Stimulated activated CD8-positive, alpha-beta memory T cell treated with anti-CD3 and anti-CD28 coated beads, Interleukin-7, amount 100 ng/mL, for 1 hour (primary cell): ENCODE measurements around the gene XPO6.

Source experiments
- DNase-seq, 2 donors: peaks; one replicate each; pipeline ENCODE4 v3.0.0-alpha.2; 2020; ENCODE audit warnings: low read depth in 2 of 2

The XPO6 gene

DNA sequence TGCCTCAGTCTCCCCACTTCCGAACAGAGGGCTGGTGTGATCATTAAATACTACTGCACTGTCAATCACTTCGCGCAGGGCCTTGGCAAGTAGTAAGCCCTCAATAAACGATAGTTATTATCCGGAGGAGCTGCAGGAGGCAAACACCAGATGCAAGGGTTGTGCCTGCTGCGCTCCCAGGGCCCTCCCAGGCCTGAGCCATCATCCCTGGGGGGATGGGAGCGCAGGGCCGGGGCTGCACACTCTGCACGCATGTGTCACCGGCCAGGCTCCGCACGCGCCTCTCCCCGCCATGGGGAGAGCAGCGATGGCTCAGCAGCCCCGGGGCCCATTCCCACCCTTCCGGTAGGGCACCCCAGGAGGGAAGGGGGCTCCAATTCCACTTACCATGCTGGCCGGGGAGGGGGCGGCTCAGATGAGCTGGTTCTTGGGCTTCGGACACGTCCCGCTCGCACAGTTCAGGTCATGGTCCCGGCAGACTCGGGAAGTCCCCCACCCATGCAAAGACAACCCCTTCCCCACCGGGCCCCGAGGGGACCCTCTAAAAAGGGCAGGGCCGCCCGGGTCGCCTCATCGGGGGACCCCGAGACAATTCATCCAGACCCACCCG lies 681 bp downstream of the XPO6 start:
- peak in 1 of 2 donors; percentile 27 for DNase-seq

DNA sequence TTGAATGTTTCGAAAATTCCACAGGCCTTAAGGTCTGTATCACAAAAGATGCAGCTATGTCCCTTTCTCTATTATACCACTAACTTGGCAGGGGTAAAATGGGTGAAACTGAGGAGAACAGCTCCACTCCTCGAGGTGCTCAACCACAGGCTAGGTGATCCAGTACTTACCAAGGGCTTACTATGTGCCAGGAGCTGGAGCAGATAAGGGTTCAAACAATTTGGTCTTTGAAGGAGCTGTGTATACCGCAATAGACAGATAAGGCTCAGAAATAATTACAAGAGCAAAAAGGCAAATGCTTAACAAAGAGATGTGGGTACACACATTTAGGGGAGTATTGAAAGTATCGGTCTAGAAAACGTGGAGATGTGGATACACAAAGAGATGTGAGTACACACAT lies 1.5 kb downstream of the XPO6 start:
- DNase-seq = no peak

DNA sequence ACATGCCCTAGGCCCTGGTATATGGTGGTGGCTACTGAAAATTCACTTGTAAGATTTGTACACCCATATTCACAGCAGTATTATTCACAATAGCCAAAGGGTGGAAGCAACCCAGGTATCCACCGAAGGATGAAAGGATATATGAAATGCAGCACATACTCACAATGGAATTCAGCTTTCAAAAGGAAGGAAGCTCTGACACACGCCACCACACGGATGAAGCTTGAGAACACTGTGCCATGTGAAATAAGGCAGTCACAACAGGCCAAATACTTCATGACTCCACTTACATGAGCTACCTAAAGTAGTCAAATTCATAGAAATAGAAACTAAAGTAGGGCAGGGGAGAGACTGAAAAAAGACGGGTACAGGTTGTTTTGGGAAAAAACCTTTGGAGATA lies 2.9 kb downstream of the XPO6 start:
- no peak for DNase-seq

DNA sequence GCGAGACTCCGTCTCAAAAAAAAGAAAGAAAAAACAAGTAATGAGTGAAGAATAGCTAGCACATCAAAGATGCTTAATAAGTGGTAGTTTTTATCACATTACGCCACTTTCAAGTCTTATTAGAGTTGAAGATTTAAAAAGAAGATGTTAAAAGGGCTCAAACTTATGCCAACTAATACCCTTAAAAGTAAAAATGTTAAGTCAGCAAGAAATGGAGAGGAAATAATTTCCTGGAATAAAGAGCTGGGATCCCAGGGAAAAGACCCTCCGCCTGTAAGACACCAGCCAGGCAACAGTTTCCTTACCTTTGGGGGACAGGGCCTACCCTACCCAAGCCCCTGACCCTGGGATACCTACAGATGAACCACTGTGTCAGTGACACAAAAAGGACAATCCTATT lies 3.6 kb downstream of the XPO6 start:
- no peak for DNase-seq

DNA sequence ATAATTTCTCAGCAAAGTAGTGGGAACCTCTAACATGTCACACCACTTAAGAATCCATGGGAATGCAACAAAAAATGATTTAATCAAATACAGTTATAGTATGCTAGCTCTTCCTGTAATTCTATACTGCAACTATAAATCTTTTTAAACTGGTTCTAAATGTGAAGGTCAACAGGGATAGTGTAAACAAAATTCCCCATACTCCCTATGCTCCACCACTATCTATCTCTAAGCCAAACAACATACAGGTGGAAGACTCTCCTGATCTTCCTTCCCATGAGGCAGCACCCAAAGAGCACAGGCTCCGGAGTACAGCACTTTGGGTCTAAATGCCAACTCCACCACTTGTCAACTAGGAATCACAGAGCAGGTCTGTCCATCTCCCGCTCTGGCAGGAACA lies 4.4 kb downstream of the XPO6 start:
- no peak for DNase-seq

DNA sequence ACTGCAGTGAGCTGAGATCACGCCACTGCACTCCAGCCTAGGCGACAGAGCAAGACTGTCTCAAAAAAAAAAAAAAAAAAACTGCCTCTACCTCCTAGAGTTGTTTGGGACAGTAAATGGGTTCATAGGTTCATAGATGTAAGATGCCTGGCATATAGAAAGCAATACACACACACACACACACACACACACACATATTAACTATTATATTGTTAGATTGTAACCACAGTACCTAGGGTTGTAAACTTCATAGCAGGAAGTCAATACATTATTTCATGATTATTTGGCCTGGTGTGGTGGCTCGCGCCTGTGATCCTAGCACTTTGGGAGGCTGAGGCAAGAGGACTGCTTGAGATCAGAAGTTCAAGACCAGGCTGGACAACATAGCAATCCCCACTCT lies 5.8 kb downstream of the XPO6 start:
- no peak for DNase-seq

DNA sequence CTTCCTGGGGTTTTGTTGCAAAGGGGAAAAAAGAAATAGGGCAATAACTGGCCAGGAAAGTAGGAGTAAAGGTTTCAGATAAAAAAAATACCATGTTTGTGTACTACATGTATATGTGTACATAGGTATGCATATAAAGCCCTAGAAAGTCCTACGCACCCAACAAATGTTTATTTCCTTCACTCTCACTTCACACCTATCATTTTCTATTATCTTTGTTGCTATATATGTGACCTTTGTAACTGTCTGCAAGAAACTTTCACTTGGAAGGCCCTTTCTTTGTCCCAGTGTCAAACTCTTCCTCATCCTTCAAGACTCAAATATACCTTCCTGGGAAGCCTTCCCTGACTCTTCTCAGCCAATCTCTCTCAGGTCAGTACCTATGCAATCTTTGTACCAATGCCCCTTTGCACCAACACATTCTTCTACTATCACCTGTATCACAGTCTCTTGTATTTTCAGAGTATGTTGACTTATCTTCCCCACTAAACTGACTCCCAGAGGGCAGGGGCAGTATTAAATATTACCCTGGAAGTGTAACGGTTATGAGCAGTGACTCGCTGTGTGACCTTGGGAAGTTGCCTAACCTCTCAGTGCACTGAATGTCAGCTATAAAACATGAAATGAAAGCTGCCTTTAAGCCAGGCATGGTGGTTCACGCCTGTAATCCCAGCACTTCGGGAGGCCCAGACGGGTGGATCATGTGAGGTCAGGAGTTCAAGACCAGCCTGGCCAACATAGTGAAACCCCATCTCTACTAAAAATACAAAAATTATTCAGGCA lies 6.5 kb downstream of the XPO6 start:
- no peak for DNase-seq

DNA sequence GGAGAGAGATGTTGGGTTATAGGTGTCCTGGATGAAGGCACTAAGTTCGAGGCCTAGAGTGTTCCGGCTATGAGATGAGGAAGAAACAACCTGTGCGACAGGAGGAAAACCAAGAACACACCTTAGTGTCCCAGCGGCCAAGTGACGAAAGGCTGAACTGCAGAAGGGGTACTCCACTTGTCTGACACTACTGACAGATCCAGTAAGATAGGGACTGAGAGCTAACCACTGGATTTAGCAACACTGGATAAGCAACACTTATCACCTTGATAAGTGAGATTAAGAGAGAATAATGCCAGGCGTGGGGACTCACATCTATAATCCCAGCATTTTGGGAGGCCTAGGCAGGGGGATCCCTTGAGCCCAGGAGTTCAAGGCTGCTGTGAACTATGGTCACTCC lies 7.1 kb downstream of the XPO6 start:
- no peak for DNase-seq

DNA sequence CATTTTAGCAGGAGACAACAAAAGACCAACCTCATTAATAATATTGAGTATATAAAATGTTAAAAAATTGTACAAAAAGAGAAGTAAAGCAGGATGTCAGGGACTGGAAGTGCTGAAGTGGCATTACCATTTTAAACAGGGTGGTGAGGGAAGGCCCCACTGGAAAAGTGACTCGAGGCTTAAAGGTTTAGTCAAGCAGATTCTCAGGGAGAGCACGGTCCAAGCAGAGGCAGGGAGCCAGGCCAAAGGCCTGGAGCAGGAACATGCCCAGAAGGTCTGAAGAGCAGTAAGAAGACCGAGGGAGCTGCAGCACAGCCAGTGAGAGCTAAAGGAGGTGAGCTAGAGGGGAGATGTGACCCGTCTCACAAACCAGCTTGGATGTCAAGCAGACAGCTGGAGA lies 7.6 kb downstream of the XPO6 start:
- no peak for DNase-seq

DNA sequence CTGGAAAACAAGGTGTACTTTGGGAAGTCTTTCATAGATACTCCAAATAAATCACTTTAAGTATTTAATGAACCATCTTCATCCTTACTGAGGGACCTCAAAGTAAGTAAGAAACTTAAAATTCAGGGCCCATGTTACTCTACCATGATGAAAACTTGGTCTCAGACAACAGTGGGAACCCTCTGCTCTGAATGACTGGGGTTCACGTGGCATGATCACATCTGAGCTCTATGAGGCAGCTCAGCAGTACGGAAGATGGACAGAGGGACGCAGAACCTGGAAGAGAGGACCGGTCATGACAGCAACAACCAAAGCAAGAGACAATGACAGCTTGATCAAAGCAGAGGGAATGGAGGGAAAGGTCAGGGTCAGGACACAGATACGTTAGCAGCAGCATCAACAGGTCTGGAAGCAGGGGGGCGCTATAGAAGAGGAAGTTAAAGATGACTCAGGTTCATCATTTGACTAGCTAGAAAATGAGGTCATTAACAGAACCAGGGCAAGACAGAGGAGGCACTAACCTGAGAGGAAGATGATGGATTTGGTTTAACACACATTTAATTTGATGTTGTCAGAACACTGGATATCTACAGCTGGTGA lies 9.5 kb downstream of the XPO6 start:
- no peak for DNase-seq

DNA sequence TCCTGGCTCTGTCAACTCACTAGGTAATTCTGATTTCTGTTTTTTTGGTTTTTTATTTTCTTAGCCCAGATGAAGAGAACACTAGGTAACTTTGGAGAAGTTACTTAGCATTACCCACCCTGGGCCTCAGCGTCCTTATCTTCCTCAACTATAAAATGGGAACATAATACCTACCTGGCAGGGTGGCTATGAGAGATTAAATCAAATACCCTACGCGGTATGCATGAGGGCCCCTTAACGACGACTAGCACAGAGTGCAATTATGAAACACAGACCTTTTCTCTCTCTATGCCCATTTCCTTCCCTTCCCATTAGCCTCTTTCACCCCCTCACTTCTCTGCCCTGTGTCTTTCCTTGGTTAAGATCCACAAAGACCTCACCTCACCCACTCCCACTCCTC lies 11.1 kb downstream of the XPO6 start:
- DNase-seq = no peak

DNA sequence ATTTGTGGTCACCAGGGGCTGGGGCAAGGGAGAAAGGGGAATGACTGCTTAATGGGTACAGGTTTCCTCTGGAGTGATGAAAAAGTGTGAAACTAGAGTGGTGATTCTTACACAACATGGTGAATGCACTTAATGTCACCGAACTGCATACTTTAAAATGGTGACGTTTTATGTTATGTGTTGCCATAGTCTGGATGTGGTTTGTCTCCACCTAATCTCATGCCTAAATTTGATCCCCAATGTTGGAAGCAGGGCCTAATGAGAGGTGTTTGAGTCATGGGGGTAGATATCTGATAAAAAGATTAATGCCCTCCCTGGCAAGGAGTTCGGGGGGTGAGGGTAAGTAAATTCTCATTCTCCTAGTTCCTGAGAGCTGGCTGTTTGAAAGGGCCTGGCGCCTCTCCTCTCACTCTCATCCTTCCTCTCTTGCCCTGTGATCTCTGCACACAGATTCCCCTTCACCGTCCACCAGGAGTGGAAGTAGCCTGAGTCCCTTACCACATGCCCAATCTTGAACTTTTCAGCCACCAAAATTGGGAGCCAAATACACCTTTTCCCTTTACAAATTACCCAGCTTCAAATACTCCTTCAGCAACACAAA lies 15.3 kb downstream of the XPO6 start:
- no peak for DNase-seq

DNA sequence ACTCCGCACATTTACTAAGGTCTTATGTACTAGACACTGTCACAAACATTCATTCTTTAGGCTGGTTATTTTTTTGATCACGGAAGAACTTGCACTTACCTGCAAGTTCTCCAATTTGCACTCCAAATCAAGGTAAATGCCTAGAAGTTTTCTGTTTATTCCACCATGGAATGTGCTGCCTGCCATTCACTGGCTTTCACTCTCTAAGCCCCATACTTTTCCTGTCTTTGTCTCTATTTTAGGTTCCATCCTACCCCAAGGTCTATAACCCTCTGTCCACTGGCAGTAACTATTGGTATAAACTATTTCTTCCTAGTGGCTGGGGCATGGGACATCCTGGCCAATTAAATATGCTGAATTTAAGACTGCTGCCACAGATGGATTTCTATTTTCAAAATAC lies 15.9 kb downstream of the XPO6 start:
- DNase-seq = no peak

DNA sequence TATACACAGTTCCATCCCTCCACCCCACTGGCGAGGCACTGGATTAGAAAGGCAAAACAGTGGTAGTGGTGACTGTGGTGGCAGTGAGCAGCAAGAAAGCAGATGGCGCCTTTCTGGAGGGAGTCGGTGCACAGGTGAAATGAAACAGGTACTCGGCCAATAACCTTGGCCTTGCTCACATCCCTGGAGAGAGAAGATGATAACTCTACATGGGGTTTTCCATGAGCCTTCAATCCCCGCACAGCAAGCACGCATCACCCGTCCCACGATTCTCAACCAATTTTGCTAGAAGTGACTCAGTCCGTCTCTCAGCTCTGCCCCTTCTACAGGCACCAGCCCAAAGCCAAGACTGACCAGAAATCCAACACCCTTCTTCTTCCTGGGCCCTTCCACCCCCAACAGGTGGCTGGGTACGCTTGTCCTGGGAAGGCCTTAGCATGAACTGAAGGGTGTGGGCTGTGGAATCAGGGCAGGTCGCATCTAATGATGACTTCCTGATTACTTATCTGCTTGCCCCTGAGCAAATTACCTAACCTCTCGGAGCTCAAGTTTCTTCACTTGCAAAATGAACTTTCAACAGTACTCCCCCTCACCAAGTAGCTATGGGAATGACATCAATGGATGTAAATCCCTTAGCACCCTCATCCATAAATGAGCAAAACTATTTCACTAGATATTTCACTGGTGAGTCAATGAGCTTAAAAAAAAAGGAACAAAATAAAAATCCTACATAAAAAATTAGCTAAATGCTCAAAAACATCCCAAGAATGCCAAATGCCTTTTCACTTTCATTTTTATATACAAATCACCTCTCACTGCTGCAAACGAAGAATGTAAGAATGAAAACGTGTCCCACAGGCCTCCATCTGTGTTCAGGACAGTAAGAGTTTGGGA lies 18.0 kb downstream of the XPO6 start:
- no peak for DNase-seq

DNA sequence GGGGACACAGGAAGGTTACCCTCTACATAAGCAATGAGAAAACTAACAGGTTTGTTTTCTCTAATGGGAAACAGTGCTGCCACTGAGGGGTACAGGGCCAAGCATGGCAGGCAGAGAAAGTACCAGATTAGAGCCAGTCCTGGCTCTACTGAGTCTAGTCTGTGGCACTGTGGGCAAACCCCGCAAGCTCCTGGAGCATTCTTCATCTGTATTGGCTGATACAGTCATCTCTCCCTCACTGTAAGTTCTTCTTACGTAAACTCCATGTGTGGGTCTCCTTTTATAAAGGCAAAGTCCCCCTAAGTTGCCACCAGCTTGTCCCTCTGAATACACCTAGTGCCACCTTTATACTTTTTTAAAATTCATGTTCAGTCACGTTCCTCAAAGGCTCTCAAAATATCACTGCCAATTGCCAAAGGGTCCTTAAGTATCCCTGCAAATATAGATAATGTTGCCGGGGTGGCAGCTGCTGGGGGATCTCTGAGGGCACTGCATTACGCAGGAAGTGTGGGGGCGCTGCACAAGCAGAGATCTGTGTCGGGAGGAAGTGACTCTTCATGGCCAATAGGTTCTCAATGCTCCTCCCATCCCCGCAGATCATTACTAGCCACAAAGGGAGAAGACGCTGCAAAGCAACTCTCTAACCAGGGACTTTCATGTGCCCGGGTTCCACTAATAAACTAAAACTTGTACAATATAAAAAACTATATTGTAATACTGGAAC lies 18.8 kb downstream of the XPO6 start:
- DNase-seq = peak; percentile 49 to 50

DNA sequence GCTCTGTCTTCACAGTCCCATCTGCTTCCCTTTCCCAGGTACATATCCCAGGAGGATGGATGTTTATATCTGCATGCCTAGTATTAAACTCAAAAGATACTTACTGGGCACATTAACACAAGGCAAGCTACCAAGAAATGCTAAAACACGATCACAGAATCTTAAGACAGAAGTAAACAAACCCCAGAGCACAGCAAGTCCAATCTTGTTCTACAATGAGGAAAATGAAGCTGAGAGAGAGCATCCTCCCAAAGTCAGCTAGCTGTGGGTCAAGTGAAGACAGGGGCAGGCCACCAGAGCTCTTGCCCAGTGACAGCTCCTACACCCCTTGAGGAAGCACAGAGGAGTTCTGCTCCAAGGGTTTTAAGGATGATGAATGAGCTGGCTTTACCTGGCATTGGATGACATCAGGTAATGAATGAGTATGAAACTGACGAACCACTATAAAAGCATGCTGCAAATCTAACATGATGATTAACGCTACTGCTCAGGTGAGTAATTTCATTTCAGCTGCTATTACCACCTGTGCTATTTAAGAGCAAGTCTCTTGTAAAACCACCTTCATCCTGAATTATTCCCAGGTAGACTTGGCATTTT lies 20.3 kb downstream of the XPO6 start:
- DNase-seq = no peak

DNA sequence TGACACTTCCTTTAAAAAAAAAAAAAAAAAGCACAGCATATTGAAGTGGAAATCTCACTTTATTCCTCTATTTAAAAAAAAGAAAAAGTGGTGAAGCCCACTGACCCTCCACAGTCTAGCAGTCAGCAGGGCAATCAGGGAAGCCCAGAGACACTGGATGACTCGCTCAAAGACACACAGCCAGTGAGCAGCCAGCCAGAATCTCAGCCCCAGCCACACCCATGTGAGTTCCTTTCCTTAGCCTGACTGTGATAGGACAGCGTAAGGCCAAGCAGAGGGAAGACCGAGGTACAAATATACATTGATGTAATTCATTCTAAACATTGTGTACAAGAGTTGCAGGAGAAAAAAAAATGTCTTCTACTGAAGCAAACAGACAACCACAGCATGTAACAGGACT lies 22.5 kb downstream of the XPO6 start:
- no peak for DNase-seq

DNA sequence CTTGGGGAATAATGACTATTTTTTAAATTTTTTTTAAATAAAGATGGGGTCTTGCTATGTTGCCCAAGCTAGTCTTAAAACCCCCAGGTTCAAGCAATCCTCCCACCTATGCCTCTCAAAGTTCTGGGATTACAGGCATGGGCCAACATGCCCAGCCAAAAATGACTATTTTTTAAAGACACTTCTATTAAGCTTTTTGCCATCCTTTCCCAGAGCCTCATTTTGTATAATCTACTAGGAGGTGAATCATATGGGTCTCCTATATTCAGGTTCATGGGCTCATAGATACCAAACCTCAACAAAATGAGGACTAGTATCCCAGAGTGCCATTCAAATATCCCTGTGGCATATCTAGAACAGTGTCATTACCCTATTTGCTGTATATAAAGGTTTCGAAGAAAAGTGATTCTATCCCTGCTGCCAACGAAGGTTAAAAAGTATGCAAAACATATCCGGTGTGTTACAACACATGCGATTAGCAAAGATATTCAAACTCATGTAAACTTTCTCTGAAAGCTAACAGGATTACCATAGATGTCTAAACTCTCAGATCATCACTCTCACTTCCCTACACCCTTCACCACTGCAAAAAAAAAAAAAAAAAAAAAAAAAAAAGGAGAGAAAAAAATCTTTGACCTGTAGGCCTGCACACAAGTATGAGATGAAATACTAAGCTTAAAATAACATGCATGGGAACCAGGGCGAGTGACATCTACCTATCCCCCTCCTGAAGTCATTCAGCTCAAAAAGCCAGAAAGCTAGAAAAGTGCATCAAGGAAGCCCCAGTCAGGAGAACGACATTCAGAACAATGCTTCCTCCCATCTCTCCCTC lies 23.5 kb downstream of the XPO6 start:
- DNase-seq = no peak

DNA sequence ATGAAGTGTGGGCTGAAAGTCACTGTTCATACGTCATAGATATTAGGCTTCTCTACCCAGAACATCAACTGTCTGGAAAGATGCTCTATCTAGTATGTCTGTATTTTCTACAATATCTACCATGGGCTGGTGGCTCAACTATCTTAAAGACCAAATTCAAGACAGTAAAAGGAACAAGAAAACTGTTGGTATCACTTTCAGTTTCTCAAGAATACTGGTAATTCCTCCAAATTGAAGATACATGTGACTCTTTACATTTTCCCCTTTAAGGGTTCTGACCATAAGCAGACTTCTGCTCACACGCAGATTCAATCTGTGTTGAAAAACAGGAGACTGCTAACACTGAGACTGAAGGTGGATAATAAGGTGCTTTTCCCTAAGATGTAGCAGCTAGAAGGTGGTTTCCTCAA lies 24.2 kb downstream of the XPO6 start:
- no peak for DNase-seq

DNA sequence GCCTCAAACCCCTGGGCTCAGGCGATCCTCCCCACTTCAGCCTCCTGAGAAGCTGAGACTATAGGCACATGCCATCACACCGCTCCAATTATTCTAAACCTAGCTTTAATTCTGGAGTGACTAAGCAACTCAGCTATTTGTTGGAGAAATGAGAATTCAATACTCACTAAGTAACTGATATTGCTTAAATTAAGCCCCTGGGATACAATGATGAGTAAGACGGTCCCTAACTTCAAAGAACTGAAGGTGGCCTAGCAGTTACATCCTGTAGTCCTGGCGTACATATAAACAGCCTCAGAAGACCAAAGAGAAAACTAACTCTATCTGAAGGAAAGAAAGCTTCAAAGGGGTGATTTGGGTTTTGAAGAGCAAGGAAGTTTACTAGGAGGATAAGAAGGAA lies 25.0 kb downstream of the XPO6 start:
- no peak for DNase-seq
